Measurements from ENCODE around the gene DIP2C. TPM values are rescaled to one million over a fixed set of nuclear protein-coding genes. Genes with fewer than 3 reads are reported as not detected.

DIP2C gene
- total RNA-seq, 1 experiment from 2014 or later = 11.4 TPM

GRCh38 chr10:478471-479245 lies 210.8 kb downstream of the DIP2C start:
- peaks cover 3% of the 10 kb centered on the region for H3K27me3 Mint-ChIP-seq (ENCODE audit: insufficient read depth, unreplicated experiment)
- Histone ChIP-seq H3K9me3 (no peaks in the 10 kb centered on the region), H3K36me3 (ENCODE audit: control insufficient read depth, insufficient read depth, low read length) (no peaks in the 10 kb centered on the region), H3K27me3 (replicated peaks; ENCODE audit: control insufficient read depth, insufficient read depth, low read length) (no peaks in the 10 kb centered on the region), H3K4me1 (no peaks in the 10 kb centered on the region), H3K4me3 (ENCODE audit: low read depth, low read length) (no peak overlapping the region)
- H3K27ac Mint-ChIP-seq (ENCODE audit: unreplicated experiment) = peak overlapping the region; percentile 25
- POLR2A ChIA-PET = no interaction called here
- H3K36me3 Mint-ChIP-seq (ENCODE audit: insufficient read depth, unreplicated experiment) = peaks cover 23% of the 10 kb centered on the region
- TF ChIP-seq CTCF (IDR thresholded peaks at IDR 0.05; ENCODE audit: insufficient read depth in 1 of 2, low read depth in 1 of 2, low read length in 1 of 2, severe bottlenecking in 1 of 2, unreplicated experiment in 1 of 2) = no peak
- H3K4me3 Mint-ChIP-seq (ENCODE audit: unreplicated experiment) = peak overlapping the region; percentile 19
- CTCF ChIA-PET = no interaction called here
- H3K9me3 Mint-ChIP-seq (ENCODE audit: unreplicated experiment) = peaks cover 27% of the 10 kb centered on the region
- intact Hi-C loops (cut with micrococcal nuclease; ENCODE audit: unreplicated experiment) = no loop called here
- BruUV-seq (replicated peaks) = no TSS peak
- H3K4me1 Mint-ChIP-seq (ENCODE audit: low read depth, unreplicated experiment) = peaks cover 7% of the 10 kb centered on the region
- DNase-seq = no peak

GRCh38 chr10:477620-478019 lies 211.8 kb downstream of the DIP2C start:
- H3K9me3 Mint-ChIP-seq (ENCODE audit: unreplicated experiment) = peaks cover 27% of the 10 kb centered on the region
- TF ChIP-seq CTCF (IDR thresholded peaks at IDR 0.05; ENCODE audit: insufficient read depth in 1 of 2, low read depth in 1 of 2, low read length in 1 of 2, severe bottlenecking in 1 of 2, unreplicated experiment in 1 of 2) = no peak
- Histone ChIP-seq H3K27me3 (replicated peaks; ENCODE audit: control insufficient read depth, insufficient read depth, low read length) (no peaks in the 10 kb centered on the region), H3K9me3 (no peaks in the 10 kb centered on the region), H3K4me3 (ENCODE audit: low read depth, low read length) (no peak overlapping the region), H3K36me3 (ENCODE audit: control insufficient read depth, insufficient read depth, low read length) (no peaks in the 10 kb centered on the region), H3K4me1 (no peaks in the 10 kb centered on the region)
- intact Hi-C loops (cut with micrococcal nuclease; ENCODE audit: unreplicated experiment) = no loop called here
- BruUV-seq (replicated peaks) = no TSS peak
- ChIA-PET CTCF (no interaction called here), POLR2A (no interaction called here)
- peaks cover 7% of the 10 kb centered on the region for H3K4me1 Mint-ChIP-seq (ENCODE audit: low read depth, unreplicated experiment)
- peak overlapping the region; percentile 25 for H3K27ac Mint-ChIP-seq (ENCODE audit: unreplicated experiment)
- H3K36me3 Mint-ChIP-seq (ENCODE audit: insufficient read depth, unreplicated experiment) = peaks cover 23% of the 10 kb centered on the region
- peak overlapping the region; percentile 5 for H3K4me3 Mint-ChIP-seq (ENCODE audit: unreplicated experiment)
- no peak for DNase-seq
- peaks cover 3% of the 10 kb centered on the region for H3K27me3 Mint-ChIP-seq (ENCODE audit: insufficient read depth, unreplicated experiment)

GRCh38 chr10:476455-476780 lies 213.1 kb downstream of the DIP2C start:
- no TSS peak for BruUV-seq (replicated peaks)
- no peak for TF ChIP-seq CTCF (IDR thresholded peaks at IDR 0.05; ENCODE audit: insufficient read depth in 1 of 2, low read depth in 1 of 2, low read length in 1 of 2, severe bottlenecking in 1 of 2, unreplicated experiment in 1 of 2)
- no peaks in the 10 kb centered on the region for H3K9me3 ChIP-seq
- H3K27me3 ChIP-seq (replicated peaks; ENCODE audit: control insufficient read depth, insufficient read depth, low read length) = no peaks in the 10 kb centered on the region
- no peak for DNase-seq
- ChIA-PET POLR2A (no interaction called here), CTCF (no interaction called here)
- Mint-ChIP-seq H3K27me3 (ENCODE audit: insufficient read depth, unreplicated experiment) (peaks cover 3% of the 10 kb centered on the region), H3K4me3 (ENCODE audit: unreplicated experiment) (no peak overlapping the region), H3K36me3 (ENCODE audit: insufficient read depth, unreplicated experiment) (peaks cover 23% of the 10 kb centered on the region), H3K9me3 (ENCODE audit: unreplicated experiment) (peaks cover 27% of the 10 kb centered on the region), H3K27ac (ENCODE audit: unreplicated experiment) (no peak overlapping the region), H3K4me1 (ENCODE audit: low read depth, unreplicated experiment) (peaks cover 7% of the 10 kb centered on the region)
- H3K4me1 ChIP-seq = no peaks in the 10 kb centered on the region
- intact Hi-C loops (cut with micrococcal nuclease; ENCODE audit: unreplicated experiment) = no loop called here
- no peak overlapping the region for H3K4me3 ChIP-seq (ENCODE audit: low read depth, low read length)
- no peaks in the 10 kb centered on the region for H3K36me3 ChIP-seq (ENCODE audit: control insufficient read depth, insufficient read depth, low read length)
